Dedifferentiated amniotic fluid mesenchymal stem cell (primary cell): ENCODE measurements around the gene ASCC3.

ENCODE experiments used
- DNase-seq: peaks from one replicate; pipeline ENCODE4 v3.0.0-alpha.2; 2016; ENCODE audit errors: extremely low spot score

Gene ASCC3

DNA sequence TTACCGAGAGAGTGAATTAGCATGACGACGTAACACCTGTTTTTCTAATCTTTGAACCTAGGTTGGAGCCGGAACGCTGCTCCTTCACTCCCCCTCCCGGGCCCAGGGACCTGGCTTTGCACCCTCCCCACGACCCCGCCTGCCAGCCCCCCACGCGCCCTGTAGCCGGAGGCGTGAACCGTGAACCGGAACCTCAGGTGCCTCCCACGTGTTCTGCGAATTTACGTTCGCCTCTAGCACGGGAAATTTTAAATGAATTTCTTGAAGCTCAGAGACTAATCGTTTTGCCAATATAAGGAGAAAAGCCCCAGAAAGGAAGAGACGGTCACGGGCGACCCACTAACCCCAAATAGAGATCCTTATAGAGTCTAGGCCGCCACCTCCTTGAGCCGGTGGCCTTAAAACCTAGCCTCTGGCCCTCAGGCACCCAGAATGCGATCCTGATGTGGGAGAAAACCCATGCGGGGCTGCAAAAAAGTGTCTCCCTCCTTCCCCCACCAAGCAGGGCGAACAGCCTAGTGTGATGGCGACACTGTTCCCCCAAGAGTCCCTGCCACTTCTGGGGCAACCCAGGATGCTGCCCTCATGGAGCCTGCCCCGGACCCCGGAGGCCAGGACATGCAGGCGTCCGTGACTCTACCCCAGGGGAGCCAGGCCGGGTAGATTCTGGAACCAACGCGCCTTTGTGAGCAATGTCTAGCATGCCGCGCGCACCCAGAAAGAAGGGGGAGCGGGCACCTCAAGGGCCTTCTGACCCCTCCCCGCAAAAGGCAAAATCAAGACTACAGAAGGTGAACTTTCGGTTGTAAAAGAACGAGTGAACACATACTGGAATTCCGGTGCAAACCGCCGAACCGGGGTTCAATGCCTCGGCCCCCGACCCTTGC, 413.8 kb downstream of the ASCC3 start:
- no peak for DNase-seq

DNA sequence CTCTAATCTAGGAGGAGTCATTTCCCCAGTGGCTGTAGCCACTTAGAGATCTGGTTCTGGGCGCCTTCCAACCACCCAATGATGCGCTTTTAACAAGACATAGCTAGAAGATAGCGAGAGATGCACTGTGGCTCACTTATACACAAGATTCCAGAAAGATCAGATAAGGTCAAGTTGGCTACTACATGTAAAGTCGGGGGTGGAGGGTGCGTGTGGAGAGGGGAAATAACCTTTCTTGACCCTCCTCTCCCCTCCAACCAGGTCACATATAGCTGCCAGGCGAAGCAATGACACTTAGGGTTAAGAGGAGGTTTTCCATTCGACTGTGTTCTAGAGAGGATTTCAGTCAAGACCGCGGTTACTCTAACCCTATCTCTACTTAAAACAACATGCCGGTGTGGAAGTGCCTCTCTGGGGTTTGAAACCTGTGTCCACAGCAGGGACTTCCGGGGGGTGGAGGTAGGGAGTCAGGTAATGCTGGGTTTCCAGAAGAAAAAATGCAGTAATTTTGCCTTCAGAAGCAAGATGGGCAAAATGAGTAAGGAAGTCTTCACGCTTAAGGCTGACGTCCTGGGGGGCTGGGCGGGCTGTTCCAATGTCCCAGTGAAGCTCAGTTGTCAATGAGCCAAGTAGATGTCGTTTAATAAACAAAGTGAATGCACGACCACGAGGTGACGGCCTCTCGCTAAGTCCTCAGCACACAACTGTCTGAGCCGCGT, 414.6 kb downstream of the ASCC3 start:
- DNase-seq, result no peak

DNA sequence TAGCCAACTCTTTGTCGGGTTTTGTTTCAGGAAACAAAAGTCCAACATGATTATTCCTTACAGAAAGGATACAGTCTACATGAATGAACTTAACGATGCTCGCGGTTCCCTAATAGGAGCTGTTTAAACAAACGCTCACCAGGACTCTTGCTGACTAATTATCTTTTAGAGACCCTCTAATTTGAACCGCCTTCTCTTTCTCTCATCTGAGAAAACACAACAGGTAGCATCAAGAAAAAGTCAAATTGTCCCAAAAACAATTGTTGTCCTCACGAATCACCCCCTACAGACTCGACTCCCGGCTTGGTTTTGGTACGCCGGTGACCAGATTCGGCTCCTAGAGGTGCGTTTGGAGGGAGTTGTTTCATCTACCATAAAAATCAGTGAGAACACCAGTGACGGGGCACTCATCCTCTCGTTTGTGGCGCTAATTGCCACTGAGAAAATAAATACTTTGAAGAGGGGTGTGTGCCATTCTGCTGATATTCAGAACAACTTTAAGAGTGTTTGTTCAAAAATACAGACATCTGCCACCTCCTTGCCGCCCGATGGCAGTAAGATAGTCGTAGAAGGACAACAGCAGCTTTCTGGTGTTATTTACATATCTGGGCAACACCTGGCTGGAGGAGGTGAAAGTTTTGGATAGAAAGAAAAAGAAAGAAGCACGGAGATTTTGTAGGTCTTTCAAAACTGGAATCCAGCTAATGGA, 415.3 kb downstream of the ASCC3 start:
- DNase-seq, result no peak

DNA sequence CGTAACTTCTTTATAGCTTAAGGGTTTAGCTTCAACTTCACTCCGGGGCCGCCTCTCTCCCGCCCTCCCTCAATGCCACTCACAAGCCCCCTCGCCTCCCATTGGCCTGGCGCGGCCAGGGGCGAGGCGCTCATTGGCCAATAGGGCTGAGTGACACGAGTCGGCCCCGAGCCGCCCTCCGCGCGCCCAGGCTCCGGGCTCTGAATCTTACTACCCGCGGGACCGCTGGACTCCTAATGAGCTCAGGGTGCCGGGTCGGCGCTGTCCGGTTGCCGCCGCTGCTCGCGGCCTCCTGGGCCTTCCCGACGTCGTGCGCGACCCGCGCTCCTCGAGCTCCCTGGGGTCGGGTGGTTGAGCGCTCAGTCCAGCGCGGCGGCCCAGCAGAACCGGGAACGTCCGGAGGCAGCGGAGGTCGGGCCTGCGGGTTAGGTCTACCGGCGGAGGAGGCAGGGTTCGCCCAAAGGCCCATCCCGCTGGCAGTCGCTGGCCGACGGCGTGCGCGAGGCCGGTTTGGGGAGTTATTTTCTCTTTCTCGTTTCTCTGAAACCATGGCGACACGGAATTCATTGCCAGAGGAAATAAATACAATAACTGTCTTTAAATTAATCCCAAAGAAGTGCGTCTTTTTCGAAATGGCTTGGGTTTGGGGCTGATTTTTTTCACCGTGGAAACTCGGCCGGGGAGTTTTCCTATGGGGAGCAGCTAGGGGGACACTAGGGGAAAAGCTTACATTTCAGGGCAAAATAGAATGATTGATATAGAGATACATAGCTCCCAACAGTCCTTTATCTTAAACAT, 416.0 kb downstream of the ASCC3 start, which contains the start of gene SIM1:
TSS of gene SIM1 (minus strand) at position 19 of the 798 bp plus-strand sequence. CDS start 1,453 bp downstream, outside the sequence.
- no peak for DNase-seq

DNA sequence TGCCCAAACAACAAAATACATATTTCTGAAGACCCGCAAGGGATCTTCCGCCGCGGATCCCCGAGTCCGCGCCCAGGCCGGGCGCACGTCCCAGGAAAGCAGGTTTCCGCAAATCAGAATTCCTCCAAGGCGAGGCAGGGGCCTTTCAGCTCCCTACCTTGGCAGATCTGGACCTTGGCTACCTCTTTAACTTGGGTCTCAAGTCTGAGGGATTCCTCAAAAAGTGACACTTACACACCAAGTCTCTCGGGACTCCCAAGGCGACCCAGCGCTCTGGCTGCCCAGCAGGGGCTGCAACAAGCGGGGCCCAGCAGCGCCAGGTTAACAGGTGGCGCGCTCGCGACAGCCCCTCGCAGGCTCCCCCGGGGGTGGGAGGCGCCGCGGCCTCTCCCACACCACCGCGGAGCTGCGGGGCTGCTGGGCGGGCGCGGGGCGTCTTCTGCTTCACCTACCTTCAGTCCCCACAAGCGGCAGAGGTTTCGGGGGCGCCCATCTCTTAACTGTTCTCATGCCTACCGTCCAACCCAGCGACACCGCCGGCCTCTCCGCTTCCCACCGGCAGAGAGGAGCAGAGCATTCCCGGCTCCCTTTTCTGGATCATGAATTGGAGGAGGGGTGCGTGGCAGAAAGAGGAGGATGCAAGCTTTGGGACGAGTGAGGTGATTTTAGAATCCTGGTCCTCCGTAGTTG, 416.8 kb downstream of the ASCC3 start:
- no peak for DNase-seq

DNA sequence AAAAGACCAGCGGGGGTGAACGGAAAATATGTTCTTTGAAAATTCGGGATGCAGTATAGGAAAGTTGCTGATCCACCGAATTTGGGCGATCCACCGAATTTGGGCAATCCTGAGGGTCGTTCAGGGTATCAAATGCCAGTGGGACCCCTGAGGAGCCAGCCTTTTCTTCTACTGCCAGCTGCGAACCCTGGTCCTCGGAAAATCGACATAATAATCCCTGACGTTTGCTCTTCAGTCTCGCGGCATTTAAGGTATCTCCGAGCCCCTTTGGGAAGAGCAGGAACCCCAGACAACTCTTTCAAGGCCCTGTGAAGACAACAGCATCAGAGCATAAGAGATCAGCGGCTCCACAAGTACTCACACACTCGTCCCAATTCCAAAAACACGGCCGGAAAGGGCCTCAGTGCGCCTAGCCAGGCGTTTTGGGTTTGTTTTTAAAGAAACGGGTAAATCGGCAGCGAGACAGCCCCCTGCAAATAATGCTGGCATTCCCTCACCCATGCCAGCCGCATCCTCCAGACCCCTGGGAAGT, 417.4 kb downstream of the ASCC3 start:
- no peak for DNase-seq

DNA sequence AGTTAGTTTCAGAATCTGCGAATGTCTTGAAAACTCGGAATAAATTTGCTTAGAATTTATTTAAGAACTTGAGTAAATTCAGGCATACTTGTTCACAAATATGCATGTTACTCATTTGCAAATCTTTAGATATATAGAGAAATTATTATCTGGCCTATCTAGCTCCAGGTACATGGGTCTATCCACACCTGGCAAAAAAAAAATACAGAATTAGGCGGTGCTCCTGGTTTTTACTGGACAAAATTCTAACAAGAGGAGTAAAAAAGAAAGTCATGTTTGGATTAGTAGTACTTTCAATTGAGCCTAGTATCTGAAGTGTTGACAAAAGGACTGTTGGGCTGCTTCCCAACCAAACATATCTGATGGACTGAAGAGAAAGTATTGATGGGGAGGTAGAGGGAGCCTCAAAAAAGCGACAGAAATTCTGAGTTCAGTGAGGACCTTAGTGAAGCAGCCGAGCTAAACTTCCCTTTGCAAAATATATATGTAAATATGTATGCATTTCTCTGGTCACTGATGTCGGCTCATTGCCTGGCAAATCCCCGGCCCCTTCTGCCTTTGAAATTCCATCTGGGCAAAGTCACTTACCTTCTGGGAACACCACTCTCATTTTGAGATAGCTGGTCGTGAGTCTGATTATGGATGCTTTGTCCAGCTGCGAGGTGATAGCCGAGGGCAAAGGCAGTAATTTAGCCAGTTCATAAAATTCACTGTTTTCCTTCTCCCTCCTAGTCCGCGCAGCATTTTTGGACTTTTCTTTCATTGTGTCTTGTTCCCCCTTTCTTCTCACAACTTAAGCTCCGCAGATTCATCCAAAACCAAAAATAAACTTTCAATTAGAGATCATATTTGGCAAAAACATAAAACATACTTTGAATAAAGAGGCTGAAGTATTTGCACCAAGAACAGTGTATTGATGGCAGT, 418.2 kb downstream of the ASCC3 start:
- no peak for DNase-seq

DNA sequence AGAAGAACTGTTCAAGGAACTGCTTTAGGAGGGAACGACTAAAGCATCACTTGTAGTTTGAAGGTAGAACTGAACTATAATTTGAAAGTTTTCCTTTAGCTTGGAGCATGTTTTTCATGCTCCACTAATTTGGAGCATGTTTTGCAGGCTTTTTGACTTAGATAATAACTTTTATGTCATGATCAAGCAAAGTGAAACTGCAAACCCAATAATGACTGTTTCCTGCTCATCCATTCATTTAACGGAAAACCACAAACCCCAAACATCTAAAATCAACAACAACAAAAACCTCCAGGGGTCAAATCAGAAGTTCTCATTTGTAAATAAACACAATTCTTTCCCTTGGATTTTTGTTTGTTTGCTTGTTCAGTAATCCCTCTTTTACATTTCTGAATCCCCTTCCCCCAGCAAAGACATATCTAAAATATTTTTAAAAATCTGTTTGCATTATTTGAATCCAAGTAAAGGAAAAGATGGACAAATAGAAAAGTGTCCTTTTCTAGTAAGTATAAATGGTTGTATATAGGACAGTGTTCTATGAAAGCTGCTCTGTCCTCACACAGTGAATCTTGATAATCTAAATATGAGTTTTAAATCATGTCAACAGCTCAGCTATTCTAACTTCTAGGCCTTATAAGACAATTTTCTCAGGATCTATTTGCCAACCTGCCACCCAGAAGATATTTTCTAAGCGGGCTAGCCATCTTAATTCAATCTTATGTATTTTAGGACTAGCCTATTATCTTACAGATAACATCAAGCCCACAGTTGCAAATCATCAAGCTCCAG, 419.0 kb downstream of the ASCC3 start:
- no peak for DNase-seq

DNA sequence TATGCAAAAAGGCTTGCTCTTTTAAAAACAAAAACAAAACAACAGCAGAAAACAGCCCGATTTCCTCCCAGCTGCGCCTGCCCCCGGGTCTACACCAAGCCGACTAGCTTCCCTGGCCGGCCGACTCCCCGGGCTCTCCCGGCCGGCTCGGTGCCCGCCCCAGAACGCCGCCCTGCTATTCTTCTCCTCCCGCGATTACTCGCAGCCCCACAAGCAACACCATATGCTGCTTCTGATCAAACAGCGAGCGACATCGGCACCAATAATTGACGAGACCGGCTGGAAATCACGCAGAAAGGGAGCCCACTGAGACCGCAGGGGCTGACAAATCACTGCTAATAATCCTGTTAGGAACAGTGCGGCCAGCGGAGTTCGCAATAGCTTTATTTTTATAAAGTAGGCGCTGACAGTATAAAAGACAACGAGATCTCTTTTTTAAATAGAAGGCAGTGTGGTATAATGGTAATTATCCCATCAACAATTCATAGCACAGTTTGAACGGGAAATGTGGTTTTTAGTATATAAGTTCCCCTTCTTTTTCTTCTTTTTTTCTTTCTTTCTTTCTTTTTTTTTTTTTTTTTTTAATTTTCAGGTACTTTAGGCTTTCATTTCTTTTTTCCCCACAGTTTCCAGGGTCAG, 419.7 kb downstream of the ASCC3 start:
- no peak for DNase-seq

DNA sequence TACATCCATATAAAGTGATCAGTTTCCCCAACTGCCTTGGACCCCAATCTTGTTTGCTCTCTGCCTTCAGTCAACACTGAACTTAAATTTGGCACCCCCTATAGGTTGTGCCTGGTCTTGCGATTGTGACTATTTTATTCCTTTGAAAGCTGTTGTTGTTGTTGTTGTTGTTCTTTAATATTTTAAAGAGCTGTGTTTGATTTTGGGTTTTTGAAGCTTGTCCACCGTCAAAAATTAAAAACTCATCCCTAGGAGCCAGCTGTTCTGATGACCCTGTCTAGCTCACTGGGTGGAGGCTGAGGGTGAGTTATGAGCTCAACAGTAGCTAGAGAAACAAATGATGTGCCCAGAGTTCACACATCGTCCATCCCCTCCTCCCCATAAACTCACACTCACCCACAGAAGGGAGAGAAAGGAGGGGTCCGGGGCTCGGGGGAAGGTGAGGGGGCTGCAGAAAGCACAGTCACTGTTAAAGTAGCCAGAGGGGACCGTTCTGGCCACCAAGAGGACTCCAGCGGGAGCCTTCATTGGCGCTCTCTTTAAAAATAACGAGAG, 420.4 kb downstream of the ASCC3 start:
- DNase-seq, result no peak

DNA sequence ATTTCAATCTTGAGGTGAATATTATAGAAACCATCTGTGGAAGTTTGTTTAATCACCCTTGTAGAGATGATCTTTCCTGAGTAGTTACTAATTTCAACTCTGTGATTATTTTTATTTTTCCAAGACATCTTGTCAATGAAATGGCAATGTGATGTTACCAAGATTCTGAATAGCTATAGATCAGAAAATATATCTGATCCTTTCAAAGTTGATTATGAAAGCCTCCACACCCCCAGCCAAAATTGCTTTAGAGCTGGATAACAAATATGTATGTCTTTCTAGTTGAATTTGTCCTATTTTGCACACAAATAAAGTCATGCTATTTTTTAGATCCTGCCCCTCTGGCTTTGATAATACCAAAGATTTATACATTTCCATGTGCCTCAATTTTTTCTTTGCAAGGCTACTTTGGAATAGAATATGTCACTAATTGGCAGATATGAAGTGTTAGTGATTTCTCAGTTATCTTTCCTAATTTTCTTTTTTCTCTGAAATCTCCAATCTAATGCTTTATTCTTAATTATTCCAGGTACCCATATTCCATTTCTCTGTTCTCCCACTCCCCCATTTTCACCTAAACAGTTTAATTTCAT, 421.4 kb downstream of the ASCC3 start:
- DNase-seq, result no peak

DNA sequence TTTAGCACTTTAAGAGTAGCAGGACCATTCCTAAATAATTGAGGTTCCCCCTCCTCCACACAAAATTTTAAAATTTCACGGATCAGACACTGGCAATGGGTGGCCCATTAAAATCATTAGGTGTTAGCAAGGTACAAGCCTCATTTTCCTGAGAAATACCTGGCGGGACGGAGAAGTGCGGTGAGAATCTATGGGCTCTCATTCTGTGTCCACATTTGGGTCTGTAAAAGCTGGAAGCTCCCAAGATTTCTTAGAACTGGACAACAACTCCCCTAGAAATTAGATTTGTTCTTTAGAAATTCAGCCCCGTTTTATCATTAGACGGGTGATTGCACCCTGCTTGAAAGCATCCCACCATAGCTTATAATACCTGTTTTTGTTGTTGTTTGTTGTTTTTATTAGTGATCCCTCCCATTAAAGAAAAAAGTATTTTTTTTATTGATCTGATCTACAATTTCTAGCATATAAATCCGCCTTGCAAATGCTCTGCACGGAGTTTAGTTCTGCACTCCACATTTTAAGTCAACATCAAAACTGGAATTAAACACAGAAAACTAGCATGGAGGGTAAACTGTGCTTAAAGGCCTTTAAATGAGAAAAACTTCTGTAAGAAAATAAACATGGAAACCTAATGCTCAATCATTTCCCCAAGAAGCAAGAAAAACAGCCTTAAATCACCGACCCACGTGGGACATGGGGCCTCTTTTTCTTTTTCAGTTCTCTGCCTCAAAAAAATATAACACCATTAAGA, 422.1 kb downstream of the ASCC3 start:
- no peak for DNase-seq
